ENCODE measurements around the gene KIFAP3.

Gene KIFAP3

GRCh38 chr1:169945181-169945580, 129.3 kb downstream of the KIFAP3 start:
- DNase-seq (ENCODE audit: extremely low read depth, insufficient read length): no peak
- no peak for TF ChIP-seq CTCF (IDR thresholded peaks at IDR 0.05; ENCODE audit: insufficient read depth, low read length, poor library complexity, severe bottlenecking)

GRCh38 chr1:169944621-169945020, 129.9 kb downstream of the KIFAP3 start:
- H3K4me3 ChIP-seq (replicated peaks; ENCODE audit: low read depth, low read length): no peak overlapping the region
- TF ChIP-seq CTCF (IDR thresholded peaks at IDR 0.05; ENCODE audit: insufficient read depth, low read length, poor library complexity, severe bottlenecking): no peak
- H3K27me3 ChIP-seq (replicated peaks; ENCODE audit: control insufficient read depth, insufficient read depth, low read length): no peaks in the 10 kb centered on the region
- H3K36me3 ChIP-seq (ENCODE audit: control insufficient read depth, insufficient read depth, low read length): no peaks in the 10 kb centered on the region; the same call in none of the 2 replicates
- DNase-seq (ENCODE audit: extremely low read depth, insufficient read length): no peak

More at GRCh38 chr1:169945181-169945580, 129.3 kb downstream of the KIFAP3 start:
- H3K27me3 ChIP-seq (replicated peaks; ENCODE audit: control insufficient read depth, insufficient read depth, low read length): no peaks in the 10 kb centered on the region
- H3K4me3 ChIP-seq (replicated peaks; ENCODE audit: low read depth, low read length): no peak overlapping the region
- H3K36me3 ChIP-seq (ENCODE audit: control insufficient read depth, insufficient read depth, low read length): no peaks in the 10 kb centered on the region; the same call in none of the 2 replicates

- no peak overlapping the region for H3K4me3 ChIP-seq (replicated peaks; ENCODE audit: low read depth, low read length)
- DNase-seq (ENCODE audit: extremely low read depth, insufficient read length): no peak
- no peak for TF ChIP-seq CTCF (IDR thresholded peaks at IDR 0.05; ENCODE audit: insufficient read depth, low read length, poor library complexity, severe bottlenecking)
- H3K27me3 ChIP-seq (replicated peaks; ENCODE audit: control insufficient read depth, insufficient read depth, low read length): no peaks in the 10 kb centered on the region
- no peaks in the 10 kb centered on the region; the same call in none of the 2 replicates for H3K36me3 ChIP-seq (ENCODE audit: control insufficient read depth, insufficient read depth, low read length)
These were observed 130.4 kb downstream of the KIFAP3 start for GRCh38 chr1:169943963-169944526.

- no peak for DNase-seq (ENCODE audit: extremely low read depth, insufficient read length)
- TF ChIP-seq CTCF (IDR thresholded peaks at IDR 0.05; ENCODE audit: insufficient read depth, low read length, poor library complexity, severe bottlenecking): no peak
These were observed 132.3 kb downstream of the KIFAP3 start for GRCh38 chr1:169941982-169942830.

GRCh38 chr1:169933984-169934725, 140.3 kb downstream of the KIFAP3 start:
- no peak for DNase-seq (ENCODE audit: extremely low read depth, insufficient read length)
- H3K36me3 ChIP-seq (ENCODE audit: control insufficient read depth, insufficient read depth, low read length): no peaks in the 10 kb centered on the region
- no peak overlapping the region for H3K4me3 ChIP-seq (replicated peaks; ENCODE audit: low read depth, low read length)
- no peak for TF ChIP-seq CTCF (IDR thresholded peaks at IDR 0.05; ENCODE audit: insufficient read depth, low read length, poor library complexity, severe bottlenecking)
- H3K27me3 ChIP-seq (replicated peaks; ENCODE audit: control insufficient read depth, insufficient read depth, low read length): no peaks in the 10 kb centered on the region

More at GRCh38 chr1:169941982-169942830, 132.3 kb downstream of the KIFAP3 start:
- no peaks in the 10 kb centered on the region; the same call in none of the 2 replicates for H3K36me3 ChIP-seq (ENCODE audit: control insufficient read depth, insufficient read depth, low read length)
- H3K27me3 ChIP-seq (replicated peaks; ENCODE audit: control insufficient read depth, insufficient read depth, low read length): no peaks in the 10 kb centered on the region
- no peak overlapping the region for H3K4me3 ChIP-seq (replicated peaks; ENCODE audit: low read depth, low read length)

Data from GM06990 (cell line).